Measurements from ENCODE around the gene PSMA7.

GRCh38 chr20:62159052-62159451 lies 15.9 kb upstream of the PSMA7 start:
- TF ChIP-seq POLR2A (IDR thresholded peaks at IDR 0.05) = no peak
- TF ChIP-seq CTCF (IDR thresholded peaks at IDR 0.05) = no peak

Data from thyroid gland (tissue), 4 donors.